Upper lobe of right lung (tissue), 1 donor: ENCODE data around the gene HEG1. TPM values are rescaled to one million over a fixed set of nuclear protein-coding genes. Genes with fewer than 3 reads are reported as not detected.

Source experiments
- ATAC-seq: fragments of 200-7000 bp; cut with Tn5 transposase; one replicate; pipeline ENCODE4 v1.9.1; 2020; ENCODE audit warnings: mild to moderate bottlenecking, moderate library complexity
- DNase-seq: peaks from one replicate; pipeline ENCODE4 v3.0.0-alpha.2; 2020
- H3K27ac ChIP-seq: fragments of 200-600 bp; one replicate; pipeline ENCODE4 v1.8.0; 2022
- H3K27me3 ChIP-seq: fragments of 200-600 bp; one replicate; pipeline ENCODE4 v1.8.0; 2022; ENCODE audit warnings: mild to moderate bottlenecking
- H3K36me3 ChIP-seq: fragments of 200-600 bp; one replicate; pipeline ENCODE4 v1.8.0; 2022
- H3K4me1 ChIP-seq: fragments of 200-600 bp; one replicate; pipeline ENCODE4 v1.8.0; 2022
- H3K4me3 ChIP-seq: fragments of 200-600 bp; one replicate; pipeline ENCODE4 v1.8.0; 2022; ENCODE audit warnings: mild to moderate bottlenecking
- H3K9me3 ChIP-seq: fragments of 200-600 bp; one replicate; pipeline ENCODE4 v1.8.0; 2022
- CTCF ChIP-seq: fragments of 200-600 bp; IDR thresholded peaks from one replicate; pipeline ENCODE4 v1.8.0; 2022; ENCODE audit warnings: antibody characterized with exemption
- intact Hi-C: fragments of 100-400 bp; cut with DNase I; formaldehyde crosslinking; loops from one replicate; pipeline ENCODE4 v1.11.0; 2022
- total RNA-seq: library from RNA; stranded (reverse); fragmentation: NEBNext Ultra II Directional; extraction: Animal tissue kit (Norgen Biotek cat#: 25700); gene quantifications from one replicate; pipeline ENCODE4 v1.2.1, GENCODE V29; 2021
- donor health status: DM: no; HTN: yes; CAD: no; lungs with severe emphysema.

Gene HEG1
- total RNA-seq, 1 donor from 2014 or later, result 234 TPM

DNA sequence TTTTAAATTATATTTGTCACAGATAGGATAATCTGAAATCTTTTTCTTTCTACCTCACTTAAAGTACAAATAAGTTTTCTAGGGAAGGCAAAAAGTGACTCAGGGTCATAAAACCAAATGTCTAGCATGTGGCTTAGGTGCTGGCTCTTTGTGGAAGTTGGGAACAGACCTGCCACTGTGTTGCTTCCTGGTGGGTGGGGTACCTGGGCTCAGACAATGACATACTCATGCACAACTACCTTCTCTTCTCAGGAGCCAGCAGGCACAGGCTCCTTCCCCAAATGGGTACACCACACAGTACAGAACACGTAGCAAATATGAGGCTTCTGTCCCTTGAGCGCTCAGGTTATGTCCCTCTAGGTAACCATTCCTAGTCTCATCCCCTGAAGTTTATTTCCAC is 81.1 kb downstream of the HEG1 start:
- no peak overlapping the region for H3K27ac ChIP-seq
- H3K4me1 ChIP-seq, result no peaks in the 10 kb centered on the region
- H3K9me3 ChIP-seq, result no peaks in the 10 kb centered on the region
- ATAC-seq (no peak), DNase-seq (no peak)
- H3K36me3 ChIP-seq, result peaks cover 80% of the 10 kb centered on the region
- TF ChIP-seq CTCF, result no peak
- intact Hi-C loops, result no loop called here
- H3K27me3 ChIP-seq, result no peaks in the 10 kb centered on the region
- H3K4me3 ChIP-seq, result no peak overlapping the region

- no peaks in the 10 kb centered on the region for H3K9me3 ChIP-seq
- intact Hi-C loops, result no loop called here
- DNase-seq (no peak), ATAC-seq (no peak)
- H3K27me3 ChIP-seq, result no peaks in the 10 kb centered on the region
- peaks cover 94% of the 10 kb centered on the region for H3K36me3 ChIP-seq
- TF ChIP-seq CTCF, result no peak
- no peaks in the 10 kb centered on the region for H3K4me1 ChIP-seq
- no peak overlapping the region for H3K27ac ChIP-seq
- H3K4me3 ChIP-seq, result no peak overlapping the region
Observed at GRCh38 chr3:124973290-124973689, 82.5 kb downstream of the HEG1 start.

DNA sequence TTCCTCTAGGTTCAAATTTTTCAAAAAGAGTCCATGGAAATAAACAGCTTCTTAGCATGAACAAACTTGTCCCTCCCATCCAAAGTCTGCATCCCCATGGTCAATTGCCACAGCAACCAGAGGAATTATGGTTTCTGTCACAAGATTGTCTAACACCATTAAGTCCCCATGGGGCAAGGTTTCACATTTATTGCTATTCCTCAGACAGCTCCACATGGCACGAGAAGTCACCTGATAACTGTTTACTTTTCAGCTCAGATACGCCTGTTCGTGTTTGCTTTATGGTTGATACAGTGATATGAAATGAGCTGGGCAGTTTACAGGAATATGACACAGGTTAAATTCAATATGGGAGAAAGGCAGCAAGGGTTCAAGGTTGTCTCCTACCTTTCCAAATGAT is 83.3 kb downstream of the HEG1 start:
- Histone ChIP-seq H3K36me3 (peaks cover 87% of the 10 kb centered on the region), H3K4me3 (no peak overlapping the region), H3K9me3 (no peaks in the 10 kb centered on the region), H3K27ac (no peak overlapping the region), H3K4me1 (no peaks in the 10 kb centered on the region), H3K27me3 (no peaks in the 10 kb centered on the region)
- peak; percentile 40 for ATAC-seq
- intact Hi-C loops, result no loop called here
- no peak for DNase-seq
- no peak for TF ChIP-seq CTCF

GRCh38 chr3:124969963-124970722 is 85.7 kb downstream of the HEG1 start:
- Histone ChIP-seq H3K27me3 (no peaks in the 10 kb centered on the region), H3K27ac (no peak overlapping the region), H3K36me3 (peaks cover 66% of the 10 kb centered on the region), H3K4me3 (no peak overlapping the region), H3K4me1 (no peaks in the 10 kb centered on the region), H3K9me3 (no peaks in the 10 kb centered on the region)
- no peak for TF ChIP-seq CTCF
- intact Hi-C loops, result no loop called here
- DNase-seq (no peak), ATAC-seq (no peak)

DNA sequence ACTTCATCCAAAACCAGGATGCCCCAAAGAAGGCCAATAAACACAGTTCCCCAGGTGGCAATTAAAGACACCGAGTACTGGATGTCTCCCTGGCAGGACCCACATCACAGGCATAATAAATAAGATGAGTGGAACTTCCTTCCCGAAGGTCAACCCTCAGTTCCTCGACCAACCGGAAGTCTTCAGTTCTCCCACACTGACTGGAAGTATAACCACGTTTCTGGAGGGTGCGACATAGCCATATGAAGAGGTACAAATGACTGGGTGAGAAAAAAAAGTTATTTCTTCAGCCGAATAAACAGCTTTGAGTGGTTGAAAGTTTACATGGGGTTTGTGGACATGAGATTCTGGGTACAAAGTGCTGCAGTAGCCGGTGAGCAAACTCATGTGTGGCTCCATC is 86.6 kb downstream of the HEG1 start:
- ATAC-seq, result no peak
- Histone ChIP-seq H3K27me3 (no peaks in the 10 kb centered on the region), H3K36me3 (peaks cover 59% of the 10 kb centered on the region), H3K4me1 (no peaks in the 10 kb centered on the region), H3K9me3 (no peaks in the 10 kb centered on the region), H3K4me3 (no peak overlapping the region), H3K27ac (no peak overlapping the region)
- DNase-seq, result no peak
- intact Hi-C loops, result no loop called here
- TF ChIP-seq CTCF, result no peak

GRCh38 chr3:124967964-124968363 is 87.8 kb downstream of the HEG1 start:
- H3K27ac ChIP-seq, result no peak overlapping the region
- peak; percentile 10 for ATAC-seq

More at GRCh38 chr3:124967964-124968363, 87.8 kb downstream of the HEG1 start:
- Histone ChIP-seq H3K9me3 (no peaks in the 10 kb centered on the region), H3K36me3 (peaks cover 46% of the 10 kb centered on the region), H3K4me3 (no peak overlapping the region), H3K27me3 (no peaks in the 10 kb centered on the region), H3K4me1 (no peaks in the 10 kb centered on the region)
- no peak for DNase-seq
- intact Hi-C loops, result no loop called here
- TF ChIP-seq CTCF, result no peak
